Measurements from ENCODE around the gene AKR1C1. TPM values are rescaled to one million over a fixed set of nuclear protein-coding genes. Genes with fewer than 3 reads are reported as not detected.
A peak's percentile ranks its signal among the peaks of the same experiment; 100 is the strongest.
"Not testable (repeated sequence)": the region's sequence is repeated elsewhere in the genome, so short reads cannot be mapped to it uniquely, and the experiment has no call there.

AKR1C1 gene
- total RNA-seq, 1 donor from 2014 or later, result 14.5 TPM

GRCh38 chr10:4941540-4942330 is 21.5 kb upstream of the AKR1C1 start:
- TF ChIP-seq, protein P1, sequence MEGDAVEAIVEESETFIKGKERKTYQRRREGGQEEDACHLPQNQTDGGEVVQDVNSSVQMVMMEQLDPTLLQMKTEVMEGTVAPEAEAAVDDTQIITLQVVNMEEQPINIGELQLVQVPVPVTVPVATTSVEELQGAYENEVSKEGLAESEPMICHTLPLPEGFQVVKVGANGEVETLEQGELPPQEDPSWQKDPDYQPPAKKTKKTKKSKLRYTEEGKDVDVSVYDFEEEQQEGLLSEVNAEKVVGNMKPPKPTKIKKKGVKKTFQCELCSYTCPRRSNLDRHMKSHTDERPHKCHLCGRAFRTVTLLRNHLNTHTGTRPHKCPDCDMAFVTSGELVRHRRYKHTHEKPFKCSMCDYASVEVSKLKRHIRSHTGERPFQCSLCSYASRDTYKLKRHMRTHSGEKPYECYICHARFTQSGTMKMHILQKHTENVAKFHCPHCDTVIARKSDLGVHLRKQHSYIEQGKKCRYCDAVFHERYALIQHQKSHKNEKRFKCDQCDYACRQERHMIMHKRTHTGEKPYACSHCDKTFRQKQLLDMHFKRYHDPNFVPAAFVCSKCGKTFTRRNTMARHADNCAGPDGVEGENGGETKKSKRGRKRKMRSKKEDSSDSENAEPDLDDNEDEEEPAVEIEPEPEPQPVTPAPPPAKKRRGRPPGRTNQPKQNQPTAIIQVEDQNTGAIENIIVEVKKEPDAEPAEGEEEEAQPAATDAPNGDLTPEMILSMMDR (conservative IDR thresholded peaks at IDR 0.05), result no peak
- peak overlapping the region; percentile 87 for H3K27ac Mint-ChIP-seq
- H3K36me3 Mint-ChIP-seq, result no peaks in the 10 kb centered on the region
- H3K27me3 Mint-ChIP-seq, result peaks cover 3% of the 10 kb centered on the region
- no peaks in the 10 kb centered on the region for H3K9me3 Mint-ChIP-seq
- H3K4me1 Mint-ChIP-seq (ENCODE audit: unreplicated experiment), result no peaks in the 10 kb centered on the region
- H3K4me3 Mint-ChIP-seq, result no peak overlapping the region
- no peak for DNase-seq (ENCODE audit: extremely low spot score, unreplicated experiment)

GRCh38 chr10:4942931-4943330 is 20.3 kb upstream of the AKR1C1 start:
- H3K4me1 Mint-ChIP-seq (ENCODE audit: unreplicated experiment); H3K4me3 Mint-ChIP-seq; H3K36me3 Mint-ChIP-seq; H3K27me3 Mint-ChIP-seq; H3K27ac Mint-ChIP-seq; H3K9me3 Mint-ChIP-seq; DNase-seq (ENCODE audit: extremely low spot score, unreplicated experiment): not testable (repeated sequence)

- H3K27ac Mint-ChIP-seq; DNase-seq (ENCODE audit: extremely low spot score, unreplicated experiment); H3K4me3 Mint-ChIP-seq; H3K36me3 Mint-ChIP-seq; H3K27me3 Mint-ChIP-seq; H3K4me1 Mint-ChIP-seq (ENCODE audit: unreplicated experiment); H3K9me3 Mint-ChIP-seq: not testable (repeated sequence)
Measured at GRCh38 chr10:4943416-4943815, 19.8 kb upstream of the AKR1C1 start.

GRCh38 chr10:4943821-4944220 is 19.4 kb upstream of the AKR1C1 start:
- TF ChIP-seq, protein P1 (conservative IDR thresholded peaks at IDR 0.05), result no peak
- no peaks in the 10 kb centered on the region for H3K4me1 Mint-ChIP-seq (ENCODE audit: unreplicated experiment)
- no peaks in the 10 kb centered on the region for H3K36me3 Mint-ChIP-seq
- no peaks in the 10 kb centered on the region for H3K27me3 Mint-ChIP-seq
- peaks cover 3% of the 10 kb centered on the region for H3K9me3 Mint-ChIP-seq
- H3K4me3 Mint-ChIP-seq, result no peak overlapping the region
- DNase-seq (ENCODE audit: extremely low spot score, unreplicated experiment), result no peak
- H3K27ac Mint-ChIP-seq, result no peak overlapping the region

DNA sequence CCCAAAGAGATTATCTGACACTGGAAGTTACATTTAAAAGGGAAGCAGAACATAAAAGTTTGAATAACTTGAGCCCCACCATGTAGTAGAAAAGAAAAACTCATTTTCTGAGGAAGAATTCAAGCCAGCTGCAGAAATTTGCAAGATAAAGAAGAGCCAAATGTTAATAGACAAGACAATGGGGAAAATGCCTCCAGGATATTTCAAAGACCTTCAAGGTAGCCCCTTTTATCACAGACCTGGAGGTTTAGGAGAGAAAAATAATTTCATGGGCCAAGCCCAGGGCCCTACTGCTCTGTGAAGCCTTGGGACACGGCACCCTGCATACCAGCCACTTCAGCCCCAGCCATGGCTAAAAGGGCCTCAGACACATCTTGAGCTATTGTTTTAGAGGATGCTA is 18.4 kb upstream of the AKR1C1 start:
- no peaks in the 10 kb centered on the region for H3K36me3 Mint-ChIP-seq
- H3K27ac Mint-ChIP-seq, result no peak overlapping the region
- H3K9me3 Mint-ChIP-seq, result peaks cover 3% of the 10 kb centered on the region
- H3K4me1 Mint-ChIP-seq (ENCODE audit: unreplicated experiment), result no peaks in the 10 kb centered on the region
- H3K4me3 Mint-ChIP-seq, result no peak overlapping the region
- DNase-seq (ENCODE audit: extremely low spot score, unreplicated experiment), result no peak
- no peaks in the 10 kb centered on the region for H3K27me3 Mint-ChIP-seq
- TF ChIP-seq, protein P1 (conservative IDR thresholded peaks at IDR 0.05), result no peak

DNA sequence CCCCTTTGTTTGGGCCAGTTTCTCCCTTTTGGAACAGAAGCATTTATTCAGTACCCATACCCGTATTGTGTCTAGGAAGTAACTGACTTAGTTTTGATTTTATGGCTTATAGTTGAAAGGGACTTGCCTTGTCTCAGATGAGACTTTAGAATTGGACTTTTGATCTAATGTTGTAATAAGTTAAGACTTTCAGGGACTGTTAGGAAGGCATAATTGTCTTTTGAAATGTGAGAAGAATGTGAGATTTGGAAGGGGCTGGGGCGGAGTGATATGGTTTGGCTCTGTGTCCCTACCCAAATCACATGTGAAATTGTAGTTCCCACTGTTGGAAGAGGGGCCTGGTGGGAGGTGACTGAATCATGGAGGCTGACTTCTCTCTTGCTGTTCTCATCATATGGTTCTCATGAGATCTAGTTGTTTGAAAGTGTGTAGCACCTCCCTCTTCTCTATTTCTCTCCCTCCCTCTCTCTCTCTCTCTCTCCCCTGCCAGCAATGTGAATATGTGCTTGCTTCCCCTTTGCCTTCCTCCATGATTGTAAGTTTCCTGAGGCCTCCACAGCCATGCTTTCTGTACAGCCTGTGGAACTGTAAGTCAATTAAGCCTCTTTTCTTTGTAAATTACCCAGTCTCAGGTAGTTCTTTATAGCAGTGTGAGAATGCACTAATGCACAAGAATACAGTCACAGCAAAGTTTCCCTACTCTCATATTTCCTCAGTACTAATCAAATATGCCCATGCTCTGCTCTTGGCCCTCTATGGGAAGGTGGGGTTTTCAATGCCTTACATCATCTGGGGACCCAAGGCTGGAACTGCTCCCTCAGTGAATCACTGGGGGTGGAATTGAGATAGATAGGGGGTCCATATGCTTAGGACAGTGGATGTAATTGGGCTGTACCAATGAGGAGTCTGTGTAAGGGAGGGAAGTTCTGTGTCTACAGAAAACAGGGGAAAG is 17.2 kb upstream of the AKR1C1 start:
- TF ChIP-seq, protein P1 (conservative IDR thresholded peaks at IDR 0.05), result no peak
- Mint-ChIP-seq H3K4me3 (no peak overlapping the region), H3K9me3 (peaks cover 3% of the 10 kb centered on the region)

More for the DNA sequence above, 17.2 kb upstream of the AKR1C1 start:
- Mint-ChIP-seq H3K4me1 (ENCODE audit: unreplicated experiment) (no peaks in the 10 kb centered on the region), H3K27ac (no peak overlapping the region), H3K27me3 (no peaks in the 10 kb centered on the region), H3K36me3 (no peaks in the 10 kb centered on the region)
- no peak for DNase-seq (ENCODE audit: extremely low spot score, unreplicated experiment)
